IPS-NIHi7 (cell line): ENCODE data around the gene NSMCE4A.
"Not testable (repeated sequence)": the region's sequence is repeated elsewhere in the genome, so short reads cannot be mapped to it uniquely, and the experiment has no call there.

Experiments used
- DNase-seq: peaks from one replicate; pipeline ENCODE4 v3.0.0; 2012; ENCODE audit warnings: mixed read lengths; ENCODE audit errors: extremely low spot score

NSMCE4A gene, protein sequence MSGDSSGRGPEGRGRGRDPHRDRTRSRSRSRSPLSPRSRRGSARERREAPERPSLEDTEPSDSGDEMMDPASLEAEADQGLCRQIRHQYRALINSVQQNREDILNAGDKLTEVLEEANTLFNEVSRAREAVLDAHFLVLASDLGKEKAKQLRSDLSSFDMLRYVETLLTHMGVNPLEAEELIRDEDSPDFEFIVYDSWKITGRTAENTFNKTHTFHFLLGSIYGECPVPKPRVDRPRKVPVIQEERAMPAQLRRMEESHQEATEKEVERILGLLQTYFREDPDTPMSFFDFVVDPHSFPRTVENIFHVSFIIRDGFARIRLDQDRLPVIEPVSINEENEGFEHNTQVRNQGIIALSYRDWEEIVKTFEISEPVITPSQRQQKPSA

DNA sequence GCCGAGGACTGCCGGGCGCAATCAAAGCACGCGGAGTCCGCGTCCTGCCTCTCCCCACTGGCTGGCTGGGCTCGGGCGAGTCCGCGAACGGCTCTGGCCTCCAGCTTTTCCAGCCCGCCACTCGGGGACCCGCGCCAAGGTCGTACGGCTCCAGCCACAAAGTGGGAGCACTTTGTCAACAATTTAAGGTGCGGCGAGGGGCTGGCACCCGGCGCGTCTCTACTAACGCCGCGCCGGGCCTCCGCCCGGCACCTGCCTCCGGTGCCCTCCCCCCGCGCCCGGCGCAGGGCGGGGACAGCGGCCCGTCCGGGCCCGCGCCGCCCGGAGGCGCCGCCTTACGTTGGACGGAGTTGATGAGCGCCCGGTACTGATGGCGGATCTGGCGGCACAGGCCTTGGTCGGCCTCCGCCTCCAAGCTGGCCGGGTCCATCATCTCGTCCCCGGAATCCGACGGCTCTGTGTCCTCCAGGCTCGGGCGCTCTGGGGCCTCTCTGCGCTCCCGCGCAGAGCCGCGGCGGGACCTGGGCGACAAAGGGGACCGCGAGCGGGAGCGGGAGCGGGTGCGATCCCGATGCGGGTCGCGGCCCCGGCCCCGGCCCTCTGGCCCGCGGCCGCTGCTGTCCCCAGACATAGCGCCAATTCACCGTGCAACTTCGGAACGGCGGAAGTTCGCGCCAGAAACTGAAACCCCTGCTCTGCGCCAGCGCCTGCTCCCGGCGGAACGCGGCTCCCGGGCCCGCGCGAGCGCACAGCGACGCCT is at the start of gene NSMCE4A:
NSMCE4A (minus strand) TSS at position 683 of the 760 bp plus-strand sequence; CDS start at position 631, 52 bp downstream.
- peak; percentile 95 for DNase-seq

DNA sequence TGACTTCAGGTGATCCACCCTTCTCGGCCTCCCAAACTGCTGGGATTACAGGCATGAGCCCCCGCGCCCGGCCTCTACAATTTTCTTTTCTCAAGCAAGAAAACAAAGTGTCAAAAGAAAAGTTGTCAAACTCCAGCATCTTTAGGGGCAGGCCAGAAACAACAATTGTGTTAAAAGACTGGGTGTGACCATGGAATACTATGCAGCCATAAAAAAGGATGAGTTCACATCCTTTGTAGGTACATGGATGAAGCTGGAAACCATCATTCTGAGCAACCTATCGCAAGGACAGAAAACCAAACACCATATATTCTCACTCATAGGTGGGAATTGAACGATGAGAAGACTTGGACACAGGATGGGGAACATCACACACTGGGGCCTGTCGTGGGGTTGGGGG is 48.2 kb upstream of the NSMCE4A start:
- not testable (repeated sequence) for DNase-seq

DNA sequence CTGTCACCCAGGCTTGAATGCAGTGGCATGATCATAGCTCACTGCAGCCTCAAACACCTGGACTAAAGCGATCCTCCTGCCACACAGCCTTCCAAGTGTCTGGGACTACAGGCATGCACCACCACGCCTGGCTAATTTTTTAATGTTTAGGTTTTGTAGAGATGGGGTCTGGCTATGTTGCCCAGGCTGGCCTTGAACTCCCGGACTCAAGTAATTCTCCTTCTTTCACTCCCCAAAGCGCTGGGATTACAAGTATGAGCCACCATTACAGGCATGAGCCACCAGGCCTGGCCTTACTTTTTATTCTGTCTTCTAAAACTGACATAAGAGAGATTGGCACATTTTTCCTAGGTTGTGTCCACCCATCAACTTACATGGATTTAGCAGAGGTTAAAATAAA is 47.3 kb upstream of the NSMCE4A start:
- DNase-seq, result no peak

DNA sequence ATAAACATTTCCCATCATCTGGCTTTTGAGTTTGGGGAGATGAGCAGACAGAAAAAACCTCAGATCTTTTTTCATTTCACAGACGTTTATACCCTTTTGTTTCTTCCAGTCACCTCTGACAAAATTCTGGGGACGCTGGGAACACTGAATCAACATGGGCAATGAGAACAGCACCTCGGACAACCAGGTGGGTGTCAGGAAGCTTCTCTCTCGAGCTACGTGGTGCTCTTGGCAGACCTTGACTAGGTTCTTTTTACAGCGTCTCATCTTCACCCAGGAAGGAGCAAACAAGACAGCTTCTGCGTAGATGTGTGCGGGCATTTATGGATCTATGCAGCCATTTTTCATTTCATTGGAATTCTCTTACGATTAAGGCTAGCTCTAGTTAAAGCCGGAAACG is 46.8 kb upstream of the NSMCE4A start:
- no peak for DNase-seq

DNA sequence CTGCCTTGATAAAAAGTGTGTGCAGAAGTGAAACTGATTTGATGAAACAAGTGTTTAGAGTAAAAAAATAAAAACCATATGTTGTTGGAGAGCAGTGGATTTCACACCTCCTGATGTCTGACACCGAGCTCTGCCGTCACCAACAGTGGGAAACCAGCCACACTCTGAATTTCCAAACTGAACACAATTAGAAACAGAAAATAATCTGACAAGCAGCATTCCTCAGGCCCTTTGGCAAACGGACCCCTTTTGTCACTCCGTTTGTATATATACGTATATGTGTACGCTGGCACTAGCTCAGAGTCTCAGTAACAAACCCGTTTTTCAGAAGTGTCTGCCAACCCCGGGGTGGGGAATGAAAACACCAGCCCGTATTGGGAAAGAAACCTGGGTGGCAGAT is 46.4 kb upstream of the NSMCE4A start:
- no peak for DNase-seq

DNA sequence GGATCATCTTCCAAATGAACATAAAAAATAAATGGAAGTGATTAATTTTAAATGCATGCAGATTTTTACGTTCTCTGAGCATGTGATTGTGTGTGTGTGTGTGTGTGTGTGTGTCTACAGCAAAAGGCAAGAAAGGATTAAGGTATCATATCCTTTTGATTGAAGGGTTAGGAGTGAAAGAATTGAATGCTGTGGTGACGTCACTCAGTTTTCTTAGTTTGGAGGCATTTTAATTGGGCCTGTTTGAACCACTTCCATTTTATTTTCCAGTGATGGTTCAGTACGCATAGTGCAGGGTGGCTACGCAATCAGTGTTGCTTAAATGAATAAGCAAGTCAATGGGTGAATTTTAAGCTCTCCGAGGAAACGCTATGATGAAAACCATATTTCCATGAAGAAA is 45.2 kb upstream of the NSMCE4A start:
- DNase-seq, result no peak

DNA sequence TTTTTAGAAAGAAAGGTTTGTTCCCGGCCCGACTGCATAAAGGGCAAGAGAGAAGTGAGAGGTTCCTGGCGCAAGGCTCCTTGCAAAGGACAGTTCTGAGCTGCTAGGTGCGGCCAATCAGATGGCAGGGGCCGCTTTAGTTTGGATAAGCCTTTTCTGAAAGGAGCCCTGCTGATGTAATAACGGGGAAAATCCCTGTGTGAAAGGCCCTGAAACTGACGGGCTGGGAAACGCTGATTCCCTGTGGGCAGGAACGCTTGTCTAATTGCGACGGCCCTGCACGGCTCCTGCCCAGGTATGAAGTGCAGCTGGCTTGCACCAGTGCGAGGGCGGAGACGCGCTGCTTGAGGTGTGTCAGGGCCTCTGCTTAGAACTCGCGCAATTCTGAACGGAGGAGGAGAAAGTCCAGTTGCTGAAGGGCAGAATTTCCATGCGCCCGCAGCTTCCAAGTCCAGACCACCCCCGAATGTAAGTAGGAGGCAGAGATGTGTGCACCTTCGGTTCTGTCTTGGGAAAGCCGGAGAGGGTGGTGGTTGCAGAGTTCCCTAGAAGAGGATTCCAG is 44.5 kb upstream of the NSMCE4A start:
- DNase-seq, result peak; percentile 53

DNA sequence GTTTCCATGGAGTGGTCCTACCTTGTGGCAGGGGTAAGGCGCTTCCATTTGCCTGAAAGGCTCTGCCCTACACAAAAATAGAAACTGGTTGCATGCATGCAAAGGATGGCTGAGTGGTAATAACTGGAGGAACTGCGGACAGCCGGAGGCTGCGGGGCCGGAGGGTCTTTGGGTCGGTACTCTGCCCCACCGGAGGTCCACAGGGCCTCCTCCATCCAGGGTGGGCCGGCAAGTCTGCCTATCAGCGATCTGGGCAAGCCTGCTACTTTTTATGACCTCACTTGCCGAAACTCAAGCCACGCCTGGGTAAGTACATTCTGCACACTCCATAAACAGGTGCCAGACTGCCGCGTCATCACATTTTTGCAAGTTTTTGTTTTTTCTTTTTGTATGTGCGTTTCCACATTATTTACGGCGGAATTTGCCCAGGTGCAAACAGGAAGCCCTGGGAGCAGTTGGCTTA is 44.0 kb upstream of the NSMCE4A start:
- no peak for DNase-seq

DNA sequence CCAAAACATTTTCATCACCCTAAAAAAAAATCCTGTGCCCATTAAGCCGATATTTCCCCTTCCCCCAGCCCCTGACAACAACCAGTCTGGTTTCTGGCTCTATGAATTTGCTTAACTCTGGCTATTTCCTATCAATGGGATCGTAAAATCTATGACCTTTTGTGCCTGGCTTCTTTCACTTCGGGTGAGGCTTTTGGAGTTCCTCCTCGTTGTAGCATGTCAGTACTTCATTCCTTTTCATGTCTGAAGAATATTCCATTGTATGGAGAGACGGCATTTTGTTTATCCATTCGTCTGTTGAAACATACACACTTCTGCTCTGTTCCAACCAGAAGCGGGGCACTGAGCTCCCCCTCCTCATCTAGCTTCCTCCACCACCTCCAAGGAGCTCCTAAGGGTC is 43.5 kb upstream of the NSMCE4A start:
- DNase-seq, result no peak

DNA sequence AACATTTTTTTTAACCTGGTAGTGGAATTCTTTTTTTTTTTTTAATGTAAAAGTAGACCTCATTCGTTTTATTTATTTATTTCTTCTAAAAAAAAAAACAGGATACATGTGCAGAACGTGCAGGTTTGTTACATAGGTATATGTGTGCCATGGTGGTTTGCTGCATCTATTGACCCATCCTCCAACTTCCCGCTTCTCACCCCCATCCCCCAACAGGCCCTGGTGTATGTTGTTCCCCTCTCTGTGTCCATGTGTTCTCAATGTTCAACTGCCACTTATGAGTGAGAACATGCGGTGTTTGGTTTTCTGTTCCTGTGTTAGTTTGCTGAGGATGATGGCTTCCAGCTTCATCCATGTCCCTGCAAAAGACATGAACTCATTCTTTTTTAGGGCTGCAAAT is 42.9 kb upstream of the NSMCE4A start:
- not testable (repeated sequence) for DNase-seq

DNA sequence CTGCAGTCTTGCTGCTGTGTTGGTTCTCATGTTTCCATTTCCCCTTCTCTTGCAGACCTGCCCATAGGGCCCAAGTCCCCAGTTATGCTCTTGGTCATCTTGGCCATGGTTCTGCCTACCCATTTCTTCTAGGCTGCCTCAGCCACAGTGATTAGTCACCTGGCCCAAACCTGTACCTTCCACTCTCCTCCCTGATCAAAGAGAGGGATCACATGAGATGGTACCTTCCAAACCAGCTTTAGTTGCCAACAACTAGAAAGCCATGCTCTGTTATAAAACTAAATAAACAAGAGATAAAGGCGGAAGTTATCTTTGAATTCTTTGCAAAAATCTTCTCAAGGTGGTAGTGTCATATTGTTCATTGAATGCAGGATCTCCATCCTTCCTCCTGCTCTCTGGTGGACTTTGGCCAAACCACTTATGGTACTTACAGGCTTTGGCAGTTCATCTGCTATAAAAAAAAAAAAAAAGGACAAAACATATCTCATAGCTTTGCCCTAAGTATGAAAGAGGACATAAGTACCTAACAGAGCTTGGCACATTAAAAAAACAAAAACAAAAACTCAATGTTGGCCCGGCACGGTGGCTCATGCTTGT is 39.7 kb upstream of the NSMCE4A start:
- no peak for DNase-seq

DNA sequence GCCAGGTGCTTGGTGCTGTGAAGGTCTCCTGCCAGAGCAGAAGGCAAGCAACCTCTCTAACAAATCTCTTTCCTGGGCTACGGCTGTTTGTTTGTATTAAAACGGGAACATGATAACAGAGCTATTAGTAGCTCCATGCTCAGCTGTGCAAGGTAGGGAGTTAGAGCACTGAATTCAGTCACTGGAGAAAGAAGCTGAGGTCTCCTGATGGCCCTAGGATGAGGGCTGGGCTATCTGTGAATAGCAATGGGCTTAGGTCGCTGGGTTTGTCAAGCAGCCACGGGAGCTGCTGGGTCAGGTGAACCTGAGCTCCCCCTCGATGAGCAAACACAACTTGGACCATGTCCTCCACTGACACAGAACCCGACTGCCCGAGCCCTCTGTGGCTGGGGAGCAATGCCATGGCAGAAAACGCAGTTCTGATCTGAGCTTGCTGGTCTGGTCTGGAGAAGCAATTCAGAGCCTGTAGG is 38.3 kb upstream of the NSMCE4A start:
- DNase-seq, result no peak

DNA sequence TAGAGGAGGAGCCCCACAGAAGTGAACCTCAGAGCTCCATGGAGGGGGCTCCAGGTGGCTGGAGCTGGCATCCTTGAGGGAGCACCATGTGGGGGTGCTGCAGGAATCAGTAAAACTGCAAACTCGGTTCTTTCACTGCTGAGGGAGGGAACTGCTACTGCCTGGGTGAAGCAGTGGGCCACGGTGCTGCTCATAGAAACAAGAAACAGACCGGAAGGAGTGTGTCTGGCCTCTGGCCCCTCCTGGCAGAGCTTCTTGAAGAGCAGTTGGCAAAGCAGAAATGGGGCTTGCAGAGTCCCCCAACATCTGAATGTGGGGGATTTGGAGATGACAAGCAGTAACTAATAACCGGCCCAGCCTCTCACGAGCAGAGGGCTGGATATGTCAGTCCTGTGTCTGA is 37.7 kb upstream of the NSMCE4A start:
- no peak for DNase-seq

DNA sequence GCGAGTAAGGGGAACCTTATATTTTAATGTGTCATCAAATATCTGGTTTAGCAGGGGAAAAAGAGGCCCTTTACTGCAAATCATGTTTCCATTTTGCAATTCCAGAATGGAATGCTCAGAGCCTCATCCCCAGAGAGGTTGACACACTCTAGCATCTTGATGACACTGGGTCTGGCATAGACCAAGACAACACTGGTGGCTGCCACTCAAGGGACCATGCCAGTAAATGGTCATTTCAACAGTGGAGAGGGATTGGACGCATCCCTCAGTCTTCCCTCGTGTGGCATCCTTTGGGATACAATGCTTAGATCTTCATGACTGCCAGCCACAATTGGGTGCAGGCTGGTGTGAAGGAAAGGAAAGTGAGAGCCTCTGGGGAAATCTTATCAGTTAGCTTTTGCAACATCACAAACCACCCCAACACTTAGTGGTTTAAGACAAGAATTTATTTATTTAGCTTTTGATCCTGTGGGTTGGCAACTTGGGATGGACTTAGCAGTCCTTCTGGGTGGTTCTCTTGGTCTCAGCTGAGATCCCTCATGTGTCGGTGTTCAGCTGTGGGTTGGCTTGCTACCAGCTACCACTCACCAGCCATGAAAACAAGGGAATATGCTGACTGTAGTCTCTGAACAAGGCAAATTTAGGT is 35.5 kb upstream of the NSMCE4A start:
- DNase-seq, result no peak

DNA sequence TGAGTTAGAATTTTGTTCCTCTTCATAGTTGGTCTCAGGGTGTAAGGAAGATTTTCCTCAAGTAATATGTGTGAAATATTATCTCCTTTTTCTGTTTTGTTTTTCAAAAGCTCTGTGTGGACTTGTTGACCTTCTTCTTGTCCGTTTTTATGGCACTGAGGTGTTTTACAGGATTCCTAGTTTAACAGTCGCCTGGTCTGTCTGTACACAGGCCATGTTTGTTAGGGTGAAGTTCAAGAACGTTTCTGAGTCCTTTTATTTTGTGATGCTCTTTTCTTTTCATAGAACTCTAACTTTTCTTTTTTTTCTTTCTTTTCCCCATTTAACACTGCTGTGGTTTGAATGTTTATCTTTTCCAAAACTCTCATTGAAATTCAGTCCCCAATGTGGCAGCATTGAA is 32.4 kb upstream of the NSMCE4A start:
- no peak for DNase-seq

DNA sequence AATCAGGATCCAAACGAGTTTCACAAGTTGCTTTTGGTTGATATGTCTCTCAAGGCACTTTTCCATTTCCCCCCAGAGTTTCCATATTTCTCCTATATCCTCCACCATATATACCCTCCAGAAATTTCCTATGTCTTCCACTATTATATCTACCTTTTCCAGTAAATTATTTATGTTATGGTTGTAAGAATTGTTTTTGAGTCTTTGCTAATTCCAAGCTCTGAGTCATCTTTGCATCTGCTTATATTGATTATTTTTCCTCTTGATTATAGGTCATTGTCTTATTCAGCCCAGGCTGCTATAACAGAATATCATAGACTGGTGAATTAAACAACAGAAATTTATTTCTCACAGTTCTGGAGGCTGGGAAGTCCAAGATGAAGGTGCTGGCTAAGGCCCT is 26.7 kb upstream of the NSMCE4A start:
- DNase-seq, result no peak

DNA sequence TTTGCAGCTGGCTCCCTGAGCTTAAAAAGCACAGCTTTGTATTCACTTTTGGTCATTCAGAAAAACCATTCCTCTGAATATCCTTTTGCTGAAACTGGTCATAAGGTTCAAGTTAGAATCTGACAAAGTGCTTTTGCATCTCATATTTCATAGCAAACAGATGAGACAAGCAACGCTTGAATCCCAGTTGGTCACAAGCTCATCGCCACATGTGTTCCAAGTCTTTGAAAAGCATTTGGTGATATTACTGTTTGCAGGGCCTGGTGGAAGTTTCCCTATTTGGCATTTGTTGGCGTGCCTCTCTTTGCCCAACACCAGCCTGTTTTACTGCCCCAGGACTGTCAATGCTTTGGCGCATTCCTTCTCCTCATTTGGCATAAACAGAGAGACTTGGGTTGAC is 24.3 kb upstream of the NSMCE4A start:
- no peak for DNase-seq

DNA sequence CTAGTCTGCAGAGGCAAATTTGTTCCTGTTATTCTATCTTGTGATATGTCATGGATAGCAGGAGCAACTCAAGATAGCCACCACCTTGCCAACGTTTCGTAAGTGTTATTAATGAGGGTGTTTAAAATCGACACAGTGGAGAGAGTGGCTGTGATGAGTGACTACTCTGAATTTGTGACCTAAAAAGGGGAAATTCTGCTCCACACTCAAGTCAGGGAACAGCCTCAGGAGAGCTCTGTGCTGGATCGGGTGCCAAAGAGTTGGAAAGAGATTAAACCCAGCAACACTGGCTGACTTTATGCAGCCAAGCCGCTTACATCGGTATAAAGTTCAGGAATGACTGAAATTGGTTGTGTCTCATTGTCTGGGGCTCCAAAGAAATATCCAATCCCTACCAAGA is 23.4 kb upstream of the NSMCE4A start:
- DNase-seq, result no peak

DNA sequence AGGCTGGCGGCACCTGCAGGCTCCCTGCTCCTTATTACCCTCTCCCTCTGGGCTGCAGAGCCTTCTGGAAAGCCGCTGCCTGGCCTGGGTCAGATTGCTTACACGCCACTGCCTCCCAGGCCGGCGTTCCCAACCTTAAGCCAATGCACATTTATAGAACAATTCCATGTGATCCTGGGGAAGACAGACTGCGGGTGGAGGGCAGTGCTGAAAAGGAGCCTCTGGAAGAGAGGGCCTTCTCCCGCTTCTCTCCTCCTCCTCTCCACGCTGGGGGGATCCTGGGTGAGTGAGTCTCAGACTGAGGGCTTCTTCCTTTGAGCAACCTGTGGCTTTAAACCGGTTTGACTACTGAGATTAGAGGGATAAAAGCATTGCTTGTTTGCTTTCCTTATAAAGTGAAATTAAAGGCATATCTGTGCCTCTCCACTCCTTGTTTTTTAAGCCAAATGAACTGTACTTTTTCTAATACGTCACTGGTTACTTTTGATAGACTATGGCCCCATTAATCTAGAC is 19.5 kb upstream of the NSMCE4A start:
- DNase-seq, result peak; percentile 48

DNA sequence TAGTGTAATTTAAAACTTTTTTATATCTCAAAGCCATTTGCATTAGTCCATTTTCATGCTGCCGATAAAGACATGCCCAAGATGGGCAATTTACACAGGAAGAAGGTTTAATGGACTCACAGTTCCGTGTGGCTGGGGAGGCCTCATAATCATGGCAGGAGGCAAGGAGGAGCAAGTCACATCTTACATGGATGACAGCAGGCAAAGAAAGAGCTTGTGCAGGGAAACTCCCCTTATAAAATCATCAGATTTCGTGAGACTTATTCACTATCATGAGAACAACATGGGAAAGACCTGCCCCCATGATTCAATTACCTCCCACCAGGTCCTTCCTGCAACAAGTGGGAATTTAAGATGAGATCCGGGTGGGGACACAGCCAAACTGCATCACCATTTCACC is 16.7 kb upstream of the NSMCE4A start:
- not testable (repeated sequence) for DNase-seq

DNA sequence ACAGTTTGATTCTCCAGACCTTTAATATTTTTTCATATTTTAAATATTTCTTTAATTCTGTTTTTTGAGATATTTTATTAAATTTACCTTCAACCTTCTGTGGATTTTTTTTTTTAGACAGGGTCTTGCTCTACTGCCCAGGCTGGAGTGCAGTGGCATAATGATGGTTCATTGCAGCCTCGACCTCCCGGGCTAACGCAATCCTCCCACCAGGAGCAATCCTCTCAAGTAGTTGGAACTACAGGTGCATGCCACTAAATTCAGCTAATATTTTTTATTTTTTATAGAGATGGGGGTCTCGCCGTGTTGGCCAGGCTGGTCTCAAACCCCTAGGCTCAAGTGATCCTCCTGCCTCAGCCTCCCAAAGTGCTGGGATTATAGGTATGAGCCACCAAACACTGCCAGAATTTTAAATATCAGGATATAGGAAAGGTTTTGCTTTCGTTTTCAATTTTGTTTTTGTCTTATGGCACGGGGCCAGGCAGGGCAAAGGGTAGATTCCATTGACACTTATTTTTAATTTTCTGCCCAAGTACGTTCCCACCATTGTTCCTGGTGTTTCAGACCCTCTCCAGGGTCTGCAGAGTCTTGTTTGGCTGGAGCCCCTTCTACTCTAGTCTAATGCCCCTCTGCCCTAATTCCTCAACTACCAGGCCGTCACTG is 15.1 kb upstream of the NSMCE4A start:
- DNase-seq, result no peak
